HK-2 (cell line): Measurements from ENCODE around the gene SORBS1.
A peak's percentile ranks its signal among the peaks of the same experiment; 100 is the strongest.

Experiments
- DNase-seq: peaks from one replicate; pipeline ENCODE4 v3.0.0-alpha.2; 2018; ENCODE audit not compliant: unreplicated experiment

SORBS1 gene

DNA sequence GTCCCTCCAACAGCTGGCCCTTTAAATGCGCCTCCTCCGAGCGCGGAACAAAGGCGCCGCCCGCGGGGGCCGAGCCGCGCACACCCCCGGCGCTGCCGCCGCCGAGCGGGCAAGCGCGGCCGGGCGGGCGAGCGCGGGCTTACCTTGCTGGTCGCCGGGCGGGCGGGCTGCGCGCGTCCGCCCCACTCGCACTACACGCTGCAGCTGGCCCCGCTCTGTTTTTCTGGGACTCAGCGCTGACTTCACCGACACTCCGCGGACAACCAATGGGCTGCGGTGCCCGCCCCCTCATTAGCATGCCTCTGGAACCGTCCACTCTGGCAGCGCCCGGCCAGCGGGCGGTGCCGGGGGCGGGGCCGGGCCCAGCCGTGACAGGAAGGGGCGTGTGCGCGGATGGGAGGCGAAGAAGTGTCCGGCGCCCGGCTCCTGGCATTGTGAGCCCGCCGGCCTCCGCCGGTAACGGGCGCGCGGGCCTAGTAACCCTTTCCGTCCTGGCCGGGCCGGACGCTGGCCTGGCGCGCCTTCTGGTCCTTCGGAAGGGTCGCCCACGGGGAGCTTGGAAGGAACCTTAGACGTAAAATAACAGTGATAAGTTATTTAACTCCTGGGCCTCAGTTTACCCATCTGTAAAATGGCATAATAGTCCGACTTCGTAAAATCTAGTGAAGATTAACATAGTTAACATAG, at the start of gene SORBS1:
SORBS1 (minus strand) TSS at position 195 of the 687 bp plus-strand sequence. CDS start 120,236 bp downstream, outside the sequence.
- peak; percentile 99 for DNase-seq

DNA sequence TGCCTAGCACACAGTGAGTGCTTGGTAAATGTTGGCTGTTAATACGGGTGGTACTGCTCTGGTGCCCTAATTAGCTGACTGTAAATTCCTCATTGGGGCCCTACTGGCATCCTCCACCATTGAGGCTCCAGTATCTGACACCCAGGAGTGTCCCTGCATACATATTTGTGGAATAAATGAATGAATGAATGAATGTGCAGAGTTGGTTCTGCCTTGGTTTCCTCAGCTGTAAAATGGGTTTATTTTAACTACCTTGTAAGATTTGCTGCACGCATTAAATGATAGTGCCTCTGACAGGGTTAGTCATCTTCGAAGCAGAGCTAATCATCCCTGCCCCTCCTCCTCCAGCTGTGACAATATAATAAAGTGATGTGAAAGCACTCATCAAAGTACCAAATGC, 49.6 kb upstream of the SORBS1 start:
- no peak for DNase-seq

DNA sequence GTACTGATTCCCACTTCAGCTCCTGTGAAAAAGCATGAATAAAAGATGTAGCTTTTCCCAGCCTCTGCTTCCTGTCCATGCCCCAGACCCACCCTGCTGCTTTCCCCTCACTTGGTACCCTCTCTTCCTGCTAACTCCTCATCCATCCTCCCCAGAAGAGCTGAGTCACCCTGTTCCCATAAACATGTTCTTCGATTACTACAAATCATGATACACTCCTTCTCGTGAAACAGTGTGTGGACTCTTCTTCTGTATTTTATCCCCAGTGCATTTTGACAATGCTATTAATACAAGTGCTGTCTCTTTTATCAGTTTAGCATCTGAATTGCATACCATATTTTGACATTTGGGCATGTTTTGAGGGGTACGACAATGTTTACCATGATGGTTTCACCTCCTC, 45.8 kb upstream of the SORBS1 start:
- DNase-seq = no peak

DNA sequence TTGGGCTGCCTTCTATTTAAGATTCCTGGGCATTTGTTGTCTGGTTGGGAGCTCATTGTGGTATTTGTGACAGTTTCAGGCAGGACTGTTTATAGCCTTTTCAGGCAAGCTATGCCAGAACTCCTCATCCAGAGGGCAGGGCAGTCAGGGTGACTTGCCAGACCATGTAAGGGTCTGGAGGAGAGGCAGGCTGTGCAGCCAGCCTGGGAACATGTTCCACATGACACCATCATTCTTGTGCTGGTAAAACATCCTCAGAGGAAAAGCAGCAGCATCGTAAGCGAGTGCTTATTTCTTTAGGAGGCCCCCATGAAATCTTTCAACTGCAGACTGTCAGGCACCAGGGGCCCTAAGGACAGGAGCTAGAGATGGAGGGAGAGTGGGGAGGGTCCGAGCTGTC, 44.0 kb upstream of the SORBS1 start:
- DNase-seq = no peak

DNA sequence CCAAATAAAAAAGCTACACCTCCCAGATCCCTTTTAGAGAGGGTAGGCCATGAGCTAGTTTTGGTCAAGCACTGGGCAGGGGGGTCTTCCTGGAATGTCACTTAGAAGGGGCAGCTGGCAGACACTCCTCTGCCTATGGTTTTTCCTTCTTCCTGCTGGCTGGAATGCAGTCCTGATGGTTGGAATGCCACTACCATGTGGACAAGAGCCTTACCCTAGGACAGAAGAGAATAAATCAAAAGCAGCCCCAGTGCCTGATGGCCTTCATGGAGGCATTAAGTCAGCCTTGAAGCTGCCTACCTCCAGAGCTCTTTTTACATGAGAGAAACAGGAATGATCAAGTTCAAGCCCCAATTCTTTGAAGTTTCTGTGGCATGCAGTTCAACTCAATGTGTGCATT, 43.5 kb upstream of the SORBS1 start:
- no peak for DNase-seq

DNA sequence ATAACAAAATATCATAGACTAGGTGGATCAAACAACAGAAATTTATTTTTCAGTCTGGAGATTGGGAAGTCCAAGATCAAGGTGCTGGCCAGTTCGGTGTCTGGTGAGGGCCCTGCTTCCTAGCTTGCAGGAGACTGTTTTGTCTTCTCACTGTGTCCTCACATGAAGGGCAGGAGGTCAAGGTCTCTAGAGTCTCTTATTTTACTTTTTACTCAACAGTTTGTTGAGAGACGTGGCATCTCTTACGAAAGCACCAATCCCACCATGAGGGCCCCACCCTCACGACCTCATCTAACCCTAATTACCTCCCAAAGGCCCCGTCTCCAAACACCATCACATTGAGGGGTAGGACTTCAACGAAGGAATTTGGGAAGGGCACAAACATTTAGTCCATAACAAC, 41.2 kb upstream of the SORBS1 start:
- no peak for DNase-seq

DNA sequence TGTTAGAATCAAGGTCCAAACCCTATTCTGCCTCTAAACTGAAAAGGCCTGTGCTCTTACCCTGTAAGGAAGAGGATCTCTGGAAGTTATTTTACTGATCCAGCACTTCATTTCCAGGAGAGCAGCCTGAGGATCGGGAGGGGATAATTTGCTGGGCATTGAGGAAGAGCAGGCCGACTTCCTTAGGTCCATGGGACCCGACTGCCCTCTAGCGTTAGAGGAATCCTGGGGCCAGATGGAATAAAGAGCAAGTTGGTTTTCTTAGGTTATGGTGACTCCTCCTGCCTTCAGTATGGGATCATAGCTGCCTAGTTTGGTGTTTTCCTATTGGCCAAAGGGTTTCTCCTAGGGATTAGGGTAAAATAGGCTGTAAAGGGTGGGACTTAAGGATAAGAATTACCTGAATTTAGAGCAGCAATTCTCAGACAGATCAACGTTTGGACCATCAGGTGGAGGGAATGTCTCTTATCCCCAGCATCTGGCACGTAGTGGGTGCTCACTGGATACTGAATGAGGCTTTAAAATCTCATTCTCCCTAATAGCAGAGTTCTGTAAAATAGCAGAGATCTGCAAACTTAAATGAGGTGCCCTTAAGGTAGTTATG, 40.0 kb upstream of the SORBS1 start:
- peak; percentile 77 for DNase-seq

DNA sequence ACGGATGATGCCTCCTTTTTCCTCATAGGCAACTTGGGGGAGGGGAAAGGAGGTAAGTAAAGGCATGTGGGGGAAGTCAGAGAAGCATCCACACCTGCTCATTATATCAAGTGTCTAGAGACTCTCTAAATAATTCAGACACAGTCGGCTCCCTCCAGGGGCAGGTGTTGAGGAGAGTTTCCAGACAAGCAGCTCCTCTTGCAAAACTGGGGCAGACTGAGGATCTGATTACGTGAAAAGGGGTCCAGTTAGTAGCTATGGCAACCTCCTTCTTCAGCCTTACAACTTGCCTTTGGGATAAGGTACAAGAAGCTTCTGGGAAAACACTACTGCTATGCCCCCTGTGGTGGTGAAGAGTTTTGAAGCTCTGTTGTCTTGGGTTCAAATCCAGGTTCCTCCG, 39.0 kb upstream of the SORBS1 start:
- no peak for DNase-seq

DNA sequence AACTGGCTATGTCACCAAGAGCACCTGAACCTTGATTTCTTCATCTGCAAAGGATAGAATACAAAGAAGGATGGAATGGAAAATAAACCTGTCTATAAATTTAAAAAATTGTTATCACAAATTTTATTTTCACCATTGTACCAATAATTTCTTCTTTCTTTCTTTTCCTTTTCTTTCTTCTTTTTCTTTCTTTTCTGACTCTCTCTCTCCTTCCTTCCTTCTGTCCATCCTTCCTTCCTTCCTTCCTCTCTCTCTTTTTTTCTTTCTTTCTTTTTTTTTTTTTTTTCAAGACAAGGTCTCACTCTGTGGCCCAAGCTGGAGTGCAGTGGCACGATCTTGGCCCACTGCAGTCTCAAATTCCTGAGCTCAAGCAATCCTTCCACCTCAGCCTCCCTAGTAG, 36.6 kb upstream of the SORBS1 start:
- no peak for DNase-seq

DNA sequence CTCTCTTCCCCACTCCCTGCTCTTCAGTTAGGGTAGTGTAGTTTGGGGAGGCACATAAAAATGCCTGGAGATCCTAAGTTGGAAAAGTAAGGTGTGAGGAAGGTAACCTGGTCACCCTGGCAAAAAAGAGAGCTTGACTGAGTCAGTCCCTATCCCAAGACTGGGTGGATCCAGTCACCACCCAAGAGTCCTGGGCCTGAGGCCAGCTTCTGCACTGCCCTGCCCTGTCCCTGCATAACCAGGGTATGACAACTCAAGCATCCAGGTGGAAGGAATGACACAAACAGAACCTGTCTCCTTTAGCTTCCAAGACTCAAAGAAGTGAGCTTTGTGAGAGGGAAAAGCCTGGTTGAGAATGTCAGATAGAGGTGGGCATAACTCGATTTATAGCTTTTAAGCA, 26.9 kb upstream of the SORBS1 start:
- no peak for DNase-seq

DNA sequence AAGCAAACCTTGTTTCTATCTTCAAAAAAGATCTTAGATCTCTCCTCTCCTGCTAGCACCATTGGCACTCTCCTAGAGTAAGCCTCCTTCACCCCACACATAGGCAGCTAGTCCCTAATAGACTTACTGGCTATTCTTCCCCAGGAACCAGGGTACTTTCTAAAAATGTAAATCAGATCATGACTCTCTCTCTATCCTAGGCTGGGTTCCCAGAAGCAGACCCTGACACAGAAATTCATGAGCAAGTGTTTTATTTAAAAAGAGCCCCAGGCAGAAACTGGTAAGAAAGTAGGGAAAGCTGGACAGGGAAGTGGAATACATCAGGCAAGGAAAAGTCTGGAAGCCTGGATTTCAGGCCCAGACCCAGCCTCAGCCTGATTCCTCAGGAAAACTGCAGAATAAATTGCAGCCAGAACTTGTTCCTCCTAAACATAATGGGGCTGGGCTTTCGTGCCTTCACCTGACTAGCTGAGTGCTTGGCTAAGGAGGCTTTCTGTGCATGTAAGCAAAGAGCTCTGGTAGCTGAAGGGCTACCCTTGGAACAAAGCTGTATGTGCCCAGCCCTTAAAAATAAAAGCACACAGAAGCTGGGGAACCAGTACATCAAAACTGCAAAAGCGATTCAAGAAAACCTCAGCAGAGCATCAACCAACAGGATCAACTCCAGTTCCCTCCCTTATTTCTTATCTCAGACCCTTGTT, 18.8 kb upstream of the SORBS1 start:
- no peak for DNase-seq

DNA sequence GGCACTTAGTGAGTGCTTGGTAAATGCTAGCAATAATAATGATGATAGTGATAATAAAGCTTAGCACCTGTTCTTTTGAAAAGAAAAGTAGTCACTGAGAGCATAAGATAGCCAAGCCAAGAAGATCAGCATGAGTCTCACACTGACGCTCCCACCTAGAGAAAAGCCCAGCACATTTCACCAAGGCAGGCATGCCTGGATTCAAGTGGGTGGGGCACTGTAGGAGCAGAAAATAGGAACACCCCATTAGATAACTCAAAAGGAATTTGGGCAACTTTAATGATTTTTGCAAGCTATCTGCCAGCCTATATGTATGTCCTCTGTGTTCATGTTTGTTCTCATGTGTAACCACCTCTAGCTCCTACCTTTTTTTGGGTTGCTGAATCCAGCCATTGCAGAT, 18.1 kb upstream of the SORBS1 start:
- DNase-seq = no peak

DNA sequence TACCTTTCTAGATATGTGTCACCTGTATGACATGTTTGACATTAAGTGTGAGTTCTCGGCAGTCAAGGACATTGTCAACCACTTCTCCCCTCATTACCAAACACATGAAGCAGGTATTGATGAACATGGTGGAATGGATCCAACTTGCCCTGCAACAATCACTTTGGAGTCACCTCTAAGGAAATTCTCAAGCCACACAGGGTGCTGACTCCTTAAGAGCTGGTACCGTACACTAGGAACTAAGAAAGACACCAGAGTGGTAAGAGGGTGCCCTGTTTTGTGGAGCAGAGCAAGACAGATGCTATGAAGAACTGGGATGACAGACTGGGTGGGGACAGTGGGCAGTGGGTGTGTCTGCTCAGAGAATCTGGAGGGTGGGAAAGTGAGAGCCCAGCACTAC, 17.4 kb upstream of the SORBS1 start:
- DNase-seq = no peak

DNA sequence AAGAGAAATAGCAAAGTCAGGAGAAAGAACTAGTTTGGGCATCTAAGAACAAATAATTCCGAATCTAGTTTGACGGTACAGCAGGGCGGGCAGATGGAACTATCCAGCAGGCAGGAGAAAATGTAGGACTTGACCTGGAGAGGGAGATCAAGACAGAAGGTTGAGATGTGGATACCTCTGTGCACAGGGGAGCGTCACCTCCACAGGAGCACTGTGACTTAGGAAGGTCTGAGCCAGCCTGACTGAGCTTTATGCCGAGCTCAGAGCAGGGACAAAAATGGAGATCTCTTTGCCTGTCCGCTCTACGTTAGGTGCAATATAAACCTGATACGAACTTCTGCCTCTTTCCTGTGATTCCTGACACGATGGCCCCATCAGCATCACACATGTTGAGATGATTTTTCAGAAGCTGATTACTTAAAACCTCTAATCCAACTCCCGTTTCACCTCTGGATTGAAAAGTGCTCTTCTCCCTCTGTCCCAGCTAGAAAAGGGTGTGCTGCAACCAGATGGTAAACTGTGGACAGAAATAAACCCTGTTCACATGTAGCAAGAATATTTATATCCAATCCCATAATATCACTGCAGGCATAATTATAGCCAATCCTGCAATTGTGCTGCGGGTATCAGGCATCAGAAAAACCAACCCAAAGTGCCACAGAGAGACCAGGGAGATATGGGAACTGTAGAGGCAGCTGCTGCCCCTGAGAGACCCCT, 13.6 kb upstream of the SORBS1 start:
- no peak for DNase-seq

DNA sequence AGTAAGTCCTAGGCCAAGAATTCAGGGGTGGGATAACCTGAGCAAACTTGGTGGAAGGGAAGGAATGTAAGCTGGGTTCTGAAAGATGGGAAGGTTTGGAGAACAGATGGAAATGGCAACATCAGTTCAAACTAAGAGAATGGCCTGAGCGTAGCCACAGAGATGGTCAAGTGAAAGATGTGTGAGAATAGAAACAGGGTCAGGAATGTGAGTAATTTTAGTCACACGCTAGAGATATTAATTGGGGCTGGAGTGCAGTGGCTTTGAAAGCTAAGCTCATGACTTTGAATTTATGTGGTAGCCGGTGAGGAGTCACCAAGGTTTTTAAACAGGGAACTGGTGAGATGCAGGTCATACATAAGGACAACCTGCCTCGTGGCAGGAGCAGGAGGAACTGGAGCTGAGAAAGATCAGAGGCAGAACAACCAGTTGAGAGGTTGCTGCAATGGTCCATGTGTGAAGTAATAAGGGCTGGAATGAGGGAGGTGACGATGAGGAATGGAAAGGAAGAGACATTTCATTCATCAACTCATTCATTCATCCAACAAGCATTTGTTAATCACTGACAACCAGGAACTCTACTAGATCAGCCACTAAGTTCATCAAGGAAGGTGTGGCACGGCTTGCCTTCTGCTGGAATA, 12.9 kb upstream of the SORBS1 start:
- DNase-seq = no peak

DNA sequence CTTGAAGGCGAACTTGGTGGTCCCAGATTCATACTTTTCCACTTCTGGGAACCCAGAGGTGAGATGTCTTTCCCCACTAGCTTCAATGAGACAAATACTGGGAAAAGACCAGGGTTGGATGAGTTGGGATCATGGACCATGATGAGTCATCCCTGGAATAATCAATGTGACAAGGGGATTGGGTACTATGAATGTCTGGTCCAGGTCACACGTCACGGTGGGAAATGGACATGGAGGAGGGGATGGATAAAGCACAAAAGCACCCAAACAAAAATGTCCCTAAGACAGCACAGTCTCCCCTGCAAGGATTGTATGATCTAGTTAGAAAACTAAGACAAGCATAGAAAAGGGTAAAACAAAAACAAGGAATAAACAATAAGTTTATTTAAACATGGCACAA, 12.4 kb upstream of the SORBS1 start:
- no peak for DNase-seq

DNA sequence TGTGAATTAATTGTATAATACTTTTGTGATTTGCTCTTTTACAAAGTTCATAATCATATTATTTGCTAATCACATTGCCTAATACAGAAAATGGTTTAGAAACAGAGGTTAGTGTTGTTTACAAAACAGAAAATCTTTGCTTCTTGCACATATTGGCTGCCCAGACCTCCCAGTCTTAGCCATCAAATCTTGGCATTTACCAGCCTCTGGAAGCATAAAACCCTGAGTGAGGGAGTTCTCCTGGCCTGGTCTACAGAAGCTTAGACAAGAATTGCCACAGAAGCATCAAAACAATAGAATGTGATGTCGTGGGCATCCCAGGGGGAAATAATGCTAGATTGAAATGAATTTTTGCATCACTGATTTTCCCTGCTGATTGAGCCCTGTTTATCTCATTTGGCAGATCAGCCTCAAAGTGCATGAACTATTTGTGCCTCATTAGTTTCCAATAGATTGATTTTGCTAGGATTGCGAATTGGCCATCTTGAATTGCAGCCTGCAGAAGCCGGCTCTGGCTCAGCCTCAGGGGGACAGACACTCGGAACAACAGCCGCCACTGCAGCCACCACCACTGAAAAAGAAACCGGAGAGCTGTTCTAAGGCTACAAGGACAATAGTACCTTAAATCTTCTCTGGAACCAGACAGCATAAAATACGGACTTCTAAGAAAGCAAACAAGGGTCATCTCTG, 11.1 kb upstream of the SORBS1 start:
- no peak for DNase-seq

DNA sequence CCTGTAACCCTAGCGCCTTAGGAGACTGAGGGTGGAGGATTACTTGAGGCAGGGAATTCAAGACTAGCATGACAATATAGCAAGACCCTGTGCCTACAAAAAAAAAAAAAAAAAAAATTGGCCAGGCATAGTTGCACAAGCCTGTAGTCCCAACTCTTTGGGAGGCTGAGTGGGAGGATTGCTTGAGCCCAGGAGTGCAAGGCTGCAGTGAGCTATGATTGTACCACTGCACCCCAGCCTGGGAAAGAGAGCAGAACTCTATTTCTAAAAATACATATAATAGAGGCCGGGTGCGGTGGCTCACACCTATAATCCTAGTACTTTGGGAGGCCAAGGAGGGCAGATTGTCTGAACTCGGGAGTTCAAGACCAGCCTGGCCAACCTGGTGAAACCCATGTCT, 10.2 kb upstream of the SORBS1 start:
- DNase-seq = no peak

DNA sequence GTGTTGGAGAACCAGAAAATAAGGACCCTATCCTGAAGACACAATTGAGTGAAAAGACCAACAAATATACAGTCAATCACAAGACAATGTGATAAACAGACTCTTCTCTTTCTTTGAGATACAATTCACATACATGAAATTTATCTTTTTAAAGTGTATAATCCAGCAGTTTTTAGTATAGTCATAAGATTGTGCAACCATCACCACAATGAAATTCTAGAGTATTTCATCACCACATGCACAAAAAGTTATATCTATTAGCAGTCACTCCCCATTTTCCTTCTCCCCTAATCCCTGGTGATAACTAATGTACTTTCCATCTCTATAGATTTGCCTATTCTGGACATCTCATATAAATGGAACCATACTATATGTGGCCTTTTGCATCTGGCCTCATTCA, 8.2 kb upstream of the SORBS1 start:
- DNase-seq = no peak

DNA sequence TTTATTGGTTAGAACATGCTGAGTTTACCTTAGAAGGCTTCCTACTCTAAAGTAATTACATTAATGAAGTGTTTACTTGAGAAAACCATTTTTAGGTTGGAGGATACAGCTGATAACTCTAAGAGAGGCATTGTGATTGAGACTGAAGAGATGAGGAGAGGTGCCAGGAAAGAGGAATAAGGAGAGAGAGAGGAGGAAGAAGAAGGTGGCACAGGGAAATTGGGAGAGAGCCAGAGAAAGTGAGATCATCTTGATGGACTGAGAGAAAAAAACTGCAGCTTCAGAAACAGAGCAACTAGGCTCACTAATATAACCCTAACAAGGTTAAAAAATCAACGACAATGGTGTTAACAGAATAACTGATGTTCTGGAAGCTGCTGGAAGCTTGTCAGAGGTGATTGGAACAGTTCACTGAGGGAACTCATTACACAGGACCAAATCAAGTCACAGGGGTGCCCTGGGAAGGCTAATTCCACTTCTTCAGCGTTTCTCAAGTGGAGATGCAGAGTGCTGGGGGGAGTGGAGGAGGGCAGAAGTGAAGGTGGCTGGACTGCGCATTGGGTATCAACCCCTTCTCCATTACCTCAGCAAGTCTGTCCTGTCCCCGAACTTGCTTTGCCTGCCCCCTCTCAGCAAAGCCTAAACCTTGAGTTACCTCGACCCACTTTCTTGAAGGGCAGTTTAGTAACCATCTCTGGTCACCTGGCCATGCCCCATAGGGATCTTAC, 6.9 kb upstream of the SORBS1 start:
- no peak for DNase-seq

DNA sequence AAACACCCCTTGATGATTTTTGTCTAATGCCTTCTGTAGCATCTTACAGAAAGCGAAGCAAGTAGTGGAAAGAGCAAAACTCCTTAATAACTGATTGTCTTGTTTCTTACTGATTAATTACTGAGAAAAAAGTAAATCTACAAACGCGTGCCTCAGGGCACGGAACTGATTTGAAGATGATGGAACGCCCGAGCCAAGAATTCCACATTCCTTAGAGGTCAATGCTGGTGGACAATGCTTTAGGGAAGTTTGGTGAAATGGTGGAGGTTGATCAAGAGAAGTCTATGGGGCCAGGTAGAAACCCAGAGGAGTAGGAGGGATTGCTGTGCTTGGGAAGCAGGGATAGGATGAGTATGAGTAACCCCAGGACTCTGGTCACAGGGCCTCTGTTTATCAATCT, 5.0 kb upstream of the SORBS1 start:
- no peak for DNase-seq
